ENCODE measurements around the gene ADCY6. TPM values are rescaled to one million over a fixed set of nuclear protein-coding genes. Genes with fewer than 3 reads are reported as not detected.

Gene ADCY6
- total and polyA plus RNA-seq, 2 of the 4 experiments (the other 2 are of a cell fraction) = 18.5 to 34.4 TPM

DNA sequence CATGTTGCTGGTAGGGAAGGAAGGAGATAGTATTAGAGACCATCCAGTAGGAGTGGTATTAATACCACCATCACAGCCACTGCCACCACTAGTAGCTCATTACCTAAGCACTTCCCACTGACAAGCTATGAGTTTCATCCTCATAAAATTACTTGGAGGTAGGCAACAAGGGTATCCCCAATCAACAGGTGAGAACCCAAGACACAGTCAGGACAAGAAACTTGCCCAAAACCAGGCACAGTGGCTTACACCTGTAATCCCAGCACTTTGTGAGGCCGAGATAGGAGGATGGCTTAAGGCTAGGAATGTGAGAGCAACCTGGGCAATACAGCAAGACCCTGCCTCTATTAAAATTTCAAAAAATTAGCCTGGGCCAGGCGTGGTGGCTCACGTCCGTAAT is 5.5 kb downstream of the ADCY6 start (continued):
- TF ChIP-seq, protein P1, sequence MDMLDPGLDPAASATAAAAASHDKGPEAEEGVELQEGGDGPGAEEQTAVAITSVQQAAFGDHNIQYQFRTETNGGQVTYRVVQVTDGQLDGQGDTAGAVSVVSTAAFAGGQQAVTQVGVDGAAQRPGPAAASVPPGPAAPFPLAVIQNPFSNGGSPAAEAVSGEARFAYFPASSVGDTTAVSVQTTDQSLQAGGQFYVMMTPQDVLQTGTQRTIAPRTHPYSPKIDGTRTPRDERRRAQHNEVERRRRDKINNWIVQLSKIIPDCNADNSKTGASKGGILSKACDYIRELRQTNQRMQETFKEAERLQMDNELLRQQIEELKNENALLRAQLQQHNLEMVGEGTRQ (IDR thresholded peaks at IDR 0.05; ENCODE audit: low read depth, low read length) = no peak
- TF ChIP-seq FOS (IDR thresholded peaks at IDR 0.05; ENCODE audit: low read depth, low read length) (no peak), RAD21 (IDR thresholded peaks at IDR 0.05; ENCODE audit: low read length) (no peak), SMC3 (IDR thresholded peaks at IDR 0.05; ENCODE audit: low read depth, low read length) (no peak), BHLHE40 (IDR thresholded peaks at IDR 0.05; ENCODE audit: low read depth, low read length) (no peak)

Measured in IMR-90 (cell line).